K562 (cell line): Measurements from ENCODE around the gene PITX1. TPM values are rescaled to one million over a fixed set of nuclear protein-coding genes. Genes with fewer than 3 reads are reported as not detected.

Experiments
- SUPT5H ChIP-seq: fragments of 450-650 bp; IDR thresholded peaks from 2 replicates; pipeline ENCODE4 v1.6.1; 2016
- TAF1 ChIP-seq: IDR thresholded peaks from 2 replicates; pipeline ENCODE4 v1.6.1; 2011; ENCODE audit warnings: mild to moderate bottlenecking, low read length, moderate library complexity; ENCODE audit not compliant: insufficient read depth, control insufficient read depth, severe bottlenecking; ENCODE audit errors: extremely low read depth
- TAF9B ChIP-seq: fragments of 450-650 bp; IDR thresholded peaks from 2 replicates; pipeline ENCODE4 v1.6.1; 2018; ENCODE audit warnings: mild to moderate bottlenecking; ENCODE audit not compliant: partially characterized antibody
- ZNF24 ChIP-seq: fragments of 450-650 bp; IDR thresholded peaks from 2 replicates; pipeline ENCODE4 v1.6.1; 2016
- ZNF717 ChIP-seq: fragments of 250-450 bp; sonication (Bioruptor Pico); IDR thresholded peaks from 2 replicates; pipeline ENCODE4 v1.5.0; 2021
- polyA plus RNA-seq, 8 experiments: library from polyadenylated mRNA; depleted of rRNA in 4 of 8; stranded (reverse) in 5 of 8; unstranded in 3 of 8; fragments of >200 nt; fragmentation: Nextera tagmentation in 2 of 8; fragmentation: Illumina TruSeq in 1 of 8; extraction: Ambion mirVana in 2 of 8; extraction: Trizol in 1 of 8; gene quantifications; 2 replicates each; pipeline versions ENCODE4 v1.2.1 to v1.2.3, GENCODE V29; 2011 to 2014; ENCODE audit warnings: inconsistent platforms in 1 of 8, missing spikeins in 1 of 8
- total RNA-seq, 7 experiments: library from RNA; depleted of rRNA in 6 of 7; stranded (reverse); fragments of >200 nt in 6 of 7; fragmentation: Illumina TruSeq in 2 of 7; extraction: Trizol in 2 of 7; gene quantifications; 2 replicates each; pipeline versions ENCODE4 v1.2.1 to v1.2.3, GENCODE V29; 2011 to 2021; ENCODE audit warnings: low replicate concordance in 1 of 7
- TF ChIP-seq, protein P1 (sequence below): fragments of 200-600 bp; sonication (generic); IDR thresholded peaks from one replicate; pipeline ENCODE4 v1.6.1; 2012; ENCODE audit warnings: mild to moderate bottlenecking, low read depth, low read length, inconsistent platforms

Gene PITX1
- total and polyA plus RNA-seq, 9 of the 15 experiments (the other 6 are each of a cell fraction or from before 2014, with no cell fraction given): 0.13 to 88.2 (median 24.9) TPM

DNA sequence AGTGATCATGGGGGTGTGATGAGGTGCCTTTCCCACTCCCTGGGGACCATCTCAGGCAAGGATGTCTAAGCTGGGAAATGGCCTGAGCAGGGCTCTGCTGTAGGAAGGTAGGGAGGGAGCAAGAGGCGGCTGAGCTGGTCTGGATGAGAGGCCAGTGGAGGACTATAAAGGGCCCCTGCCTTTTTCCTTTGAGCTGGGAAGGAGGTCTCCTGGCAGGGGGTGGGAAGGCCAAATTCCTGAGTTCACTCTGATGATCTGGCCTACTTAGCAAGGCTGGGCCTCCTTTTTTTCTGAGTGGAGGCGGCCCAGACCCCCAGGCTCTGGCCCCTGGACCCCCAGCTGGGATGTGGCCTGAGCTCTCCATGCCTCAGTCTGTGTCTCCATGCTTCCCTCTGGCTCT lies 14.3 kb upstream of the PITX1 start (continued):
- TF ChIP-seq, protein P1, sequence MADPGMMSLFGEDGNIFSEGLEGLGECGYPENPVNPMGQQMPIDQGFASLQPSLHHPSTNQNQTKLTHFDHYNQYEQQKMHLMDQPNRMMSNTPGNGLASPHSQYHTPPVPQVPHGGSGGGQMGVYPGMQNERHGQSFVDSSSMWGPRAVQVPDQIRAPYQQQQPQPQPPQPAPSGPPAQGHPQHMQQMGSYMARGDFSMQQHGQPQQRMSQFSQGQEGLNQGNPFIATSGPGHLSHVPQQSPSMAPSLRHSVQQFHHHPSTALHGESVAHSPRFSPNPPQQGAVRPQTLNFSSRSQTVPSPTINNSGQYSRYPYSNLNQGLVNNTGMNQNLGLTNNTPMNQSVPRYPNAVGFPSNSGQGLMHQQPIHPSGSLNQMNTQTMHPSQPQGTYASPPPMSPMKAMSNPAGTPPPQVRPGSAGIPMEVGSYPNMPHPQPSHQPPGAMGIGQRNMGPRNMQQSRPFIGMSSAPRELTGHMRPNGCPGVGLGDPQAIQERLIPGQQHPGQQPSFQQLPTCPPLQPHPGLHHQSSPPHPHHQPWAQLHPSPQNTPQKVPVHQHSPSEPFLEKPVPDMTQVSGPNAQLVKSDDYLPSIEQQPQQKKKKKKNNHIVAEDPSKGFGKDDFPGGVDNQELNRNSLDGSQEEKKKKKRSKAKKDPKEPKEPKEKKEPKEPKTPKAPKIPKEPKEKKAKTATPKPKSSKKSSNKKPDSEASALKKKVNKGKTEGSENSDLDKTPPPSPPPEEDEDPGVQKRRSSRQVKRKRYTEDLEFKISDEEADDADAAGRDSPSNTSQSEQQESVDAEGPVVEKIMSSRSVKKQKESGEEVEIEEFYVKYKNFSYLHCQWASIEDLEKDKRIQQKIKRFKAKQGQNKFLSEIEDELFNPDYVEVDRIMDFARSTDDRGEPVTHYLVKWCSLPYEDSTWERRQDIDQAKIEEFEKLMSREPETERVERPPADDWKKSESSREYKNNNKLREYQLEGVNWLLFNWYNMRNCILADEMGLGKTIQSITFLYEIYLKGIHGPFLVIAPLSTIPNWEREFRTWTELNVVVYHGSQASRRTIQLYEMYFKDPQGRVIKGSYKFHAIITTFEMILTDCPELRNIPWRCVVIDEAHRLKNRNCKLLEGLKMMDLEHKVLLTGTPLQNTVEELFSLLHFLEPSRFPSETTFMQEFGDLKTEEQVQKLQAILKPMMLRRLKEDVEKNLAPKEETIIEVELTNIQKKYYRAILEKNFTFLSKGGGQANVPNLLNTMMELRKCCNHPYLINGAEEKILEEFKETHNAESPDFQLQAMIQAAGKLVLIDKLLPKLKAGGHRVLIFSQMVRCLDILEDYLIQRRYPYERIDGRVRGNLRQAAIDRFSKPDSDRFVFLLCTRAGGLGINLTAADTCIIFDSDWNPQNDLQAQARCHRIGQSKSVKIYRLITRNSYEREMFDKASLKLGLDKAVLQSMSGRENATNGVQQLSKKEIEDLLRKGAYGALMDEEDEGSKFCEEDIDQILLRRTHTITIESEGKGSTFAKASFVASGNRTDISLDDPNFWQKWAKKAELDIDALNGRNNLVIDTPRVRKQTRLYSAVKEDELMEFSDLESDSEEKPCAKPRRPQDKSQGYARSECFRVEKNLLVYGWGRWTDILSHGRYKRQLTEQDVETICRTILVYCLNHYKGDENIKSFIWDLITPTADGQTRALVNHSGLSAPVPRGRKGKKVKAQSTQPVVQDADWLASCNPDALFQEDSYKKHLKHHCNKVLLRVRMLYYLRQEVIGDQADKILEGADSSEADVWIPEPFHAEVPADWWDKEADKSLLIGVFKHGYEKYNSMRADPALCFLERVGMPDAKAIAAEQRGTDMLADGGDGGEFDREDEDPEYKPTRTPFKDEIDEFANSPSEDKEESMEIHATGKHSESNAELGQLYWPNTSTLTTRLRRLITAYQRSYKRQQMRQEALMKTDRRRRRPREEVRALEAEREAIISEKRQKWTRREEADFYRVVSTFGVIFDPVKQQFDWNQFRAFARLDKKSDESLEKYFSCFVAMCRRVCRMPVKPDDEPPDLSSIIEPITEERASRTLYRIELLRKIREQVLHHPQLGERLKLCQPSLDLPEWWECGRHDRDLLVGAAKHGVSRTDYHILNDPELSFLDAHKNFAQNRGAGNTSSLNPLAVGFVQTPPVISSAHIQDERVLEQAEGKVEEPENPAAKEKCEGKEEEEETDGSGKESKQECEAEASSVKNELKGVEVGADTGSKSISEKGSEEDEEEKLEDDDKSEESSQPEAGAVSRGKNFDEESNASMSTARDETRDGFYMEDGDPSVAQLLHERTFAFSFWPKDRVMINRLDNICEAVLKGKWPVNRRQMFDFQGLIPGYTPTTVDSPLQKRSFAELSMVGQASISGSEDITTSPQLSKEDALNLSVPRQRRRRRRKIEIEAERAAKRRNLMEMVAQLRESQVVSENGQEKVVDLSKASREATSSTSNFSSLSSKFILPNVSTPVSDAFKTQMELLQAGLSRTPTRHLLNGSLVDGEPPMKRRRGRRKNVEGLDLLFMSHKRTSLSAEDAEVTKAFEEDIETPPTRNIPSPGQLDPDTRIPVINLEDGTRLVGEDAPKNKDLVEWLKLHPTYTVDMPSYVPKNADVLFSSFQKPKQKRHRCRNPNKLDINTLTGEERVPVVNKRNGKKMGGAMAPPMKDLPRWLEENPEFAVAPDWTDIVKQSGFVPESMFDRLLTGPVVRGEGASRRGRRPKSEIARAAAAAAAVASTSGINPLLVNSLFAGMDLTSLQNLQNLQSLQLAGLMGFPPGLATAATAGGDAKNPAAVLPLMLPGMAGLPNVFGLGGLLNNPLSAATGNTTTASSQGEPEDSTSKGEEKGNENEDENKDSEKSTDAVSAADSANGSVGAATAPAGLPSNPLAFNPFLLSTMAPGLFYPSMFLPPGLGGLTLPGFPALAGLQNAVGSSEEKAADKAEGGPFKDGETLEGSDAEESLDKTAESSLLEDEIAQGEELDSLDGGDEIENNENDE: no peak
- no peak for TF ChIP-seq TAF9B
- no peak for TF ChIP-seq ZNF717
- TF ChIP-seq ZNF24: no peak
- no peak for TF ChIP-seq SUPT5H
- TF ChIP-seq TAF1: no peak
- TF ChIP-seq, all 486 proteins: peak for 0
